ENCODE data around the gene KLRC2. TPM values are rescaled to one million over a fixed set of nuclear protein-coding genes. Genes with fewer than 3 reads are reported as not detected.
"Not testable (repeated sequence)": the region's sequence is repeated elsewhere in the genome, so short reads cannot be mapped to it uniquely, and the experiment has no call there.

The KLRC2 gene
- total and polyA plus RNA-seq, 9 donors: 0.13 to 0.68 (median 0.38) TPM; not detected in 5

DNA sequence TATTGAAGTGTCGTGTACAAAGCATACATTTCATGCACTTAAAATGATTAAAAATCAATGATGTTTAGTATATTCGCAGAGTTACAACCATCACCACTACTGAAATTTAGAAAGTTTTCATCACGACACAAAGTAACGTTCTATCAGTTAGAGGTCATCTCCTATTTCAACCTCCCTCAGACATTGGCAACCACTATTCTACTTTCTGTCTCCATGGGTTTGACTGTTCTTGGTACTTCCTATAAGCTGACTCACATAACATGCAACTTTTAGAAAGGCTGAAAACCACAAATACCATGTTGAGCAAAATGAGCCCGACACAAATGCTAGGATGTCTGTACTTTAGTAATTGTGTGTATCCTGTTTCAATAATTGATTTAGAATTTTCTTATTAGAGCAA lies 10.2 kb upstream of the KLRC2 start:
- H3K4me3 ChIP-seq (ENCODE audit: low read length); H3K27ac ChIP-seq (ENCODE audit: low read length); H3K4me1 ChIP-seq (ENCODE audit: control insufficient read depth, insufficient read depth, low read length); H3K27me3 ChIP-seq (ENCODE audit: control insufficient read depth, insufficient read depth, low read length); DNase-seq; H3K36me3 ChIP-seq (ENCODE audit: control insufficient read depth, insufficient read depth, low read length); H3K9me3 ChIP-seq (replicated peaks; ENCODE audit: control insufficient read depth, low read depth, low read length): not testable (repeated sequence)
- WGBS (ENCODE audit: insufficient coverage): 100% methylated on average over 2 of the region's 5 CpGs

DNA sequence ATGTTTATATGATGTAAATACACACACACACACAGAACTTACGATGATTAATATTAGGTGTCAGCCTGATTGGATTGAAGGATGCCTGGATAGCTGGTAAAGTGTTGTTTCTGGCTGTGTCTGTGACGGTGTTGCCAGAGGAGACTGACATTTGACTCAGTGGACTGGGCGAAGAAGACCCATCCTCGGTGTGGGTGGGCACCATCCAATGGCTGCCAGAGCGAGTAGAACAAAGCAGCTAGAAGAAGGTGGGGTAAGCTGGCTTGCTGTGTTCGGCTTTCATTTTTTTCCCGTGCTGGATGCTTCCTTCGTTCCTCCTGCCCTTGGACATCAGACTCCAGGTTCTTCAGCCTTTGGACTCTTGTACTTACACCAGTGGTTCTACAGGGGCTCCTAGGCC lies 5.3 kb upstream of the KLRC2 start:
- WGBS (ENCODE audit: insufficient coverage): 90% methylated on average over 6 of the region's 8 CpGs
- DNase-seq; H3K36me3 ChIP-seq (ENCODE audit: control insufficient read depth, insufficient read depth, low read length); H3K4me1 ChIP-seq (ENCODE audit: control insufficient read depth, insufficient read depth, low read length); H3K27ac ChIP-seq (ENCODE audit: low read length); H3K4me3 ChIP-seq (ENCODE audit: low read length); H3K9me3 ChIP-seq (replicated peaks; ENCODE audit: control insufficient read depth, low read depth, low read length); H3K27me3 ChIP-seq (ENCODE audit: control insufficient read depth, insufficient read depth, low read length): not testable (repeated sequence)

- H3K9me3 ChIP-seq (replicated peaks; ENCODE audit: control insufficient read depth, low read depth, low read length); DNase-seq; H3K27me3 ChIP-seq (ENCODE audit: control insufficient read depth, insufficient read depth, low read length); H3K4me1 ChIP-seq (ENCODE audit: control insufficient read depth, insufficient read depth, low read length); H3K4me3 ChIP-seq (ENCODE audit: low read length); H3K36me3 ChIP-seq (ENCODE audit: control insufficient read depth, insufficient read depth, low read length); H3K27ac ChIP-seq (ENCODE audit: low read length): not testable (repeated sequence)
- no CpG with 5 or more reads among the region's 2 CpGs for WGBS (ENCODE audit: insufficient coverage)
Observed at GRCh38 chr12:10439608-10440274, 3.9 kb upstream of the KLRC2 start.

DNA sequence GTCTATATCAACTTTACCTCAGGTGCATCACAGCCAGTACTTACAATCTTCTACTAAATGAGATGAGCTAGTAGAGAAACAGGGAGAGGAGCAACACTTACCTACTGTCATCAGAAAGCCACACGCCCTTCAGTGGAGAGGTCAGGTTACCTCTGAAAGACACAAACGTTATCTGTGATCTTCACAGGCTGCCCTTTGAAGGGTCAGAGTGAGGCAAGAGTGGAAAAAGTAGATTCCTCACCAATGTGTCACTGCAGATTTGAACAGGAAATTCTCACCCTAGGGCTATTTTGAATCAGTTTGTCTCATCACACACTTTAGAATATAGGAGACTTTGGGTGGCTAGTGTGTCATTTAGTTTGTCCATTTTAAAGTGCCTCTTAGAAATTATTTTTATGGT lies 1.8 kb upstream of the KLRC2 start:
- not testable (repeated sequence) for DNase-seq; H3K27ac ChIP-seq (ENCODE audit: low read length); H3K27me3 ChIP-seq (ENCODE audit: control insufficient read depth, insufficient read depth, low read length); H3K9me3 ChIP-seq (replicated peaks; ENCODE audit: control insufficient read depth, low read depth, low read length); H3K4me1 ChIP-seq (ENCODE audit: control insufficient read depth, insufficient read depth, low read length); H3K36me3 ChIP-seq (ENCODE audit: control insufficient read depth, insufficient read depth, low read length); H3K4me3 ChIP-seq (ENCODE audit: low read length)
- no CpG with 5 or more reads among the region's 2 CpGs for WGBS (ENCODE audit: insufficient coverage)

- not testable (repeated sequence) for H3K36me3 ChIP-seq (ENCODE audit: control insufficient read depth, insufficient read depth, low read length); H3K9me3 ChIP-seq (replicated peaks; ENCODE audit: control insufficient read depth, low read depth, low read length); H3K27ac ChIP-seq (ENCODE audit: low read length); H3K27me3 ChIP-seq (ENCODE audit: control insufficient read depth, insufficient read depth, low read length); H3K4me3 ChIP-seq (ENCODE audit: low read length); H3K4me1 ChIP-seq (ENCODE audit: control insufficient read depth, insufficient read depth, low read length); DNase-seq
- 100% methylated on average over 1 of the region's 4 CpGs for WGBS (ENCODE audit: insufficient coverage)
Observed at GRCh38 chr12:10430623-10431022, 5.2 kb downstream of the KLRC2 start.

GRCh38 chr12:10425938-10426337 lies 9.9 kb downstream of the KLRC2 start:
- WGBS (ENCODE audit: insufficient coverage): no CpG with 5 or more reads among the region's 8 CpGs

GRCh38 chr12:10424260-10424899 lies 11.4 kb downstream of the KLRC2 start:
- H3K27ac ChIP-seq (ENCODE audit: low read length); DNase-seq: not testable (repeated sequence)
- WGBS (ENCODE audit: insufficient coverage): no CpG with 5 or more reads among the region's 1 CpG

More at GRCh38 chr12:10425938-10426337, 9.9 kb downstream of the KLRC2 start:
- not testable (repeated sequence) for H3K4me3 ChIP-seq (ENCODE audit: low read length); H3K9me3 ChIP-seq (replicated peaks; ENCODE audit: control insufficient read depth, low read depth, low read length); DNase-seq; H3K27me3 ChIP-seq (ENCODE audit: control insufficient read depth, insufficient read depth, low read length); H3K27ac ChIP-seq (ENCODE audit: low read length); H3K36me3 ChIP-seq (ENCODE audit: control insufficient read depth, insufficient read depth, low read length); H3K4me1 ChIP-seq (ENCODE audit: control insufficient read depth, insufficient read depth, low read length)

DNA sequence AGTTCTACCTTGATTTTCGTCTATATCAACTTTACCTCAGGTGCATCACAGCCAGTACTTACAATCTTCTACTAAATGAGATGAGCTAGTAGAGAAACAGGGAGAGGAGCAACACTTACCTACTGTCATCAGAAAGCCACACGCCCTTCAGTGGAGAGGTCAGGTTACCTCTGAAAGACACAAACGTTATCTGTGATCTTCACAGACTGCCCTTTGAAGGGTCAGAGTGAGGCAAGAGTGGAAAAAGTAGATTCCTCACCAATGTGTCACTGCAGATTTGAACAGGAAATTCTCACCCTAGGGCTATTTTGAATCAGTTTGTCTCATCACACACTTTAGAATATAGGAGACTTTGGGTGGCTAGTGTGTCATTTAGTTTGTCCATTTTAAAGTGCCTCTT lies 13.7 kb downstream of the KLRC2 start:
- not testable (repeated sequence) for H3K4me3 ChIP-seq (ENCODE audit: low read length); H3K9me3 ChIP-seq (replicated peaks; ENCODE audit: control insufficient read depth, low read depth, low read length); H3K4me1 ChIP-seq (ENCODE audit: control insufficient read depth, insufficient read depth, low read length); DNase-seq; H3K27me3 ChIP-seq (ENCODE audit: control insufficient read depth, insufficient read depth, low read length); H3K36me3 ChIP-seq (ENCODE audit: control insufficient read depth, insufficient read depth, low read length); H3K27ac ChIP-seq (ENCODE audit: low read length)
- no CpG with 5 or more reads among the region's 3 CpGs for WGBS (ENCODE audit: insufficient coverage)

More at GRCh38 chr12:10424260-10424899, 11.4 kb downstream of the KLRC2 start:
- H3K27me3 ChIP-seq (ENCODE audit: control insufficient read depth, insufficient read depth, low read length); H3K36me3 ChIP-seq (ENCODE audit: control insufficient read depth, insufficient read depth, low read length); H3K4me1 ChIP-seq (ENCODE audit: control insufficient read depth, insufficient read depth, low read length); H3K9me3 ChIP-seq (replicated peaks; ENCODE audit: control insufficient read depth, low read depth, low read length); H3K4me3 ChIP-seq (ENCODE audit: low read length): not testable (repeated sequence)

DNA sequence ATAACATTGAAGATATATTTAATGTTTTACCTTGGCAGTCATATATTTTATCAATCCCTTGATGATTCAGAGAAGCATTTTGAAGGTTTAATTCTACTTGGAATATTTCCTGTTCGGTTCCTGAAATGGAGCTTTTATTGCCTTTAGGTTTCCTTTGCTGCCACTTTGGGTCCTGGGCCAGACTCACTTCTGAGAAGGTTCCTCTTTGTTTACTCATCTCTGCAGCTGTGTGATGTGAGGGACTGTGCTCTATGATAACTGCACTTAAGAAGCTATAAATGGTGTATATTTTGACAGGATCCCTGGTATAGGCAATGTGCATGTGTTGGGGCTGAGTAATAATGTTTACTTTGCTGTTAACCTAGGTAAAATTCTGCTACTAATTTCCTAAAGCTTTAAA lies 15.5 kb downstream of the KLRC2 start, which contains the start of gene KLRC3:
Gene KLRC3, minus strand, starts transcription at position 262 of the 400 bp plus-strand sequence. Its CDS starts 45 bp downstream, at position 217.
- not testable (repeated sequence) for H3K36me3 ChIP-seq (ENCODE audit: control insufficient read depth, insufficient read depth, low read length); H3K4me1 ChIP-seq (ENCODE audit: control insufficient read depth, insufficient read depth, low read length); H3K9me3 ChIP-seq (replicated peaks; ENCODE audit: control insufficient read depth, low read depth, low read length); H3K27me3 ChIP-seq (ENCODE audit: control insufficient read depth, insufficient read depth, low read length); H3K27ac ChIP-seq (ENCODE audit: low read length); DNase-seq; H3K4me3 ChIP-seq (ENCODE audit: low read length)
- no CpG with 5 or more reads among the region's 1 CpG for WGBS (ENCODE audit: insufficient coverage)

DNA sequence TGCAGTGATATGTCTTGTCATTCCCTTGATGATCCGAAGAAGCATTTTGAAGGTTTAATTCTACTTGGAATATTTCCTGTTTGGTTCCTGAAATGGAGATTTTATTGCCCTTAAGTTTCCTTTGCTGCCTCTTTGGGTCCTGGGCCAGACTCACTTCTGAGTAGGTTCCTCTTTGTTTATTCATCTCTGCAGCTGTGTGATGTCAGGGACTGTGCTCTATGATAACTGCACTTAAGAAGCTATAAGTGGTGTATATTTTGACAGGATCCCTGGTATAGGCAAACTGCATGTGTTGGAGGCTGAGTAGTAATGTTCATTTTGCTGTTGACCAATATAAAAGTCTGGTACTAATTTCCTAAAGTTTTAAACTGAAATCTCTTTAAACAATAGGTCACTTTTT lies 26.4 kb downstream of the KLRC2 start, which contains the start of gene KLRC4:
Gene KLRC4, minus strand, starts transcription at position 366 of the 400 bp plus-strand sequence. Its CDS starts 182 bp downstream, at position 184.
- H3K9me3 ChIP-seq (replicated peaks; ENCODE audit: control insufficient read depth, low read depth, low read length): no peaks in the 10 kb centered on the region
- H3K4me3 ChIP-seq (ENCODE audit: low read length): no peak within 1 kb of the TSS
- no peaks in the 10 kb centered on the region for H3K4me1 ChIP-seq (ENCODE audit: control insufficient read depth, insufficient read depth, low read length)
- WGBS (ENCODE audit: insufficient coverage): no CpG with 5 or more reads among the region's 1 CpG
- DNase-seq: peak; percentile 46
- no peak within 1 kb of the TSS for H3K27ac ChIP-seq (ENCODE audit: low read length)
- no peaks in the 10 kb centered on the region for H3K27me3 ChIP-seq (ENCODE audit: control insufficient read depth, insufficient read depth, low read length)
- H3K36me3 ChIP-seq (ENCODE audit: control insufficient read depth, insufficient read depth, low read length): no peaks in the 10 kb centered on the region
